Right lobe of liver (tissue), 6 donors: ENCODE measurements around the gene ETF1. TPM values are rescaled to one million over a fixed set of nuclear protein-coding genes. Genes with fewer than 3 reads are reported as not detected.

ENCODE experiments used
- ATAC-seq, 4 donors: fragments of 200-7000 bp; cut with Tn5 transposase; one replicate each; pipeline ENCODE4 v1.9.1; 2020; ENCODE audit warnings: mild to moderate bottlenecking in 4 of 4, moderate library complexity in 4 of 4
- DNase-seq, 3 donors: peaks; one replicate each; pipeline ENCODE4 v3.0.0-alpha.2; 2020
- H3K27ac ChIP-seq, 3 donors: fragments of 200-600 bp; one replicate each; pipeline ENCODE4 v1.8.0; 2022
- H3K27me3 ChIP-seq, 2 donors: fragments of 200-600 bp; one replicate each; pipeline ENCODE4 v1.8.0; 2022
- H3K36me3 ChIP-seq, 4 donors: fragments of 200-600 bp; sonication (generic) in 1 of 4; one replicate each; pipeline versions ENCODE4 v1.5.1 to v1.8.0; 2017 to 2022; ENCODE audit warnings: control low read depth in 1 of 4
- H3K4me1 ChIP-seq, 4 donors: fragments of 200-600 bp; sonication (generic) in 1 of 4; one replicate each; pipeline versions ENCODE4 v1.5.1 to v1.8.0; 2017 to 2022; ENCODE audit warnings: control low read depth in 1 of 4
- H3K4me3 ChIP-seq, 3 donors: fragments of 200-600 bp; one replicate each; pipeline ENCODE4 v1.8.0; 2022
- H3K9me3 ChIP-seq, 4 donors: fragments of 200-600 bp; sonication (generic) in 1 of 4; one replicate each; pipeline versions ENCODE4 v1.5.1 to v1.8.0; 2017 to 2022; ENCODE audit warnings: control low read depth in 1 of 4
- CTCF ChIP-seq, 4 donors: fragments of 200-600 bp in 3 of 4; fragments of 450-650 bp in 1 of 4; IDR thresholded peaks; one replicate each; pipeline versions ENCODE4 v1.5.1 to v1.8.0; 2016 to 2022; ENCODE audit warnings: antibody characterized with exemption in 4 of 4, mild to moderate bottlenecking in 2 of 4
- POLR2A ChIP-seq: fragments of 450-650 bp; IDR thresholded peaks from one replicate; pipeline ENCODE4 v1.6.1; 2017; ENCODE audit warnings: antibody characterized with exemption, mild to moderate bottlenecking
- WGBS: methylation state at CpG from one replicate; pipeline ENCODE4 v1.1.6; 2018; ENCODE audit warnings: low coverage, low lambda C conversion rate; ENCODE audit not compliant: insufficient coverage; ENCODE audit errors: missing lambda C conversion rate; 5-methylcytosine and 5-hydroxymethylcytosine counted together
- intact Hi-C, 2 donors: fragments of 100-400 bp; cut with DNase I; formaldehyde crosslinking; loops; one replicate each; pipeline versions ENCODE4 v1.11.2 to v1.14.1; 2022
- total RNA-seq, 6 experiments: library from RNA; depleted of rRNA in 2 of 6; stranded (reverse); fragments of >200 nt in 2 of 6; fragmentation: NEBNext Ultra II Directional in 3 of 6; extraction: Animal tissue kit (Norgen Biotek cat#: 25700) in 3 of 6; gene quantifications; one replicate each; pipeline versions ENCODE4 v1.1.0 to v1.2.4, GENCODE V29; 2016 to 2023
- donor health status: DM: no; HTN: yes; CAD: no.
- donor health status: DM: no; HTN: no; CAD: no.
- donor health status: DM: no; HTN: no; CAD: no.
- donor health status: DM: no; HTN: yes; CAD: no.
- donor health status: DM: no; HTN: yes; CAD: no.

ETF1 gene
- total RNA-seq, 6 experiments from 2014 or later, result 29.5 to 52.1 (median 39.4) TPM

DNA sequence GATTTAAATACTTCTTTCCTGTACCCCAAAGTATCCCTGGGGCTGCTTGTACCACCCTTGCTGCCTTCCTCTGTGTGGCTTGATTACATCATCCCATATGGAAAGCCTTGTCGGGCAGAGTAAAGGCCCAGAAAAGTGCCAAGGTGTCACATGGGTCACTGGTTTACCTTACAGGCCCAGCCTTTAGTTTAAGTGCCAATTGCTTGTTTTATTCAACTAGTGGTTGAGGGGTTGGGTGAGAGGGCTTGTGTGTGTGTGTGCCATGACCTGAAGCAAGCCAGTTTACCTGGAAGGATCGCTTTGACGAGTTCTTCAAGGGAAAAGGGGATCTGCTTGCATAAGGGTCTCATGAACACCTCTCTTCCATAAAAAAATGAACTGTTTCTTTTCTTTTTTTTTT is 39.9 kb upstream of the ETF1 start:
- H3K9me3 ChIP-seq, result no peaks in the 10 kb centered on the region
- no peaks in the 10 kb centered on the region for H3K36me3 ChIP-seq
- H3K27me3 ChIP-seq, result no peaks in the 10 kb centered on the region
- TF ChIP-seq CTCF (IDR thresholded peaks at IDR 0.05), result no peak
- intact Hi-C loops, result no loop called here
- ATAC-seq (no peak), DNase-seq (no peak)
- WGBS, result 47% methylated on average over 1 of the region's 3 CpGs
- H3K4me1 ChIP-seq, result peaks cover 0 to 12% (median 4%) of the 10 kb centered on the region in 4 donors
- no peak overlapping the region for H3K27ac ChIP-seq
- no peak overlapping the region for H3K4me3 ChIP-seq

DNA sequence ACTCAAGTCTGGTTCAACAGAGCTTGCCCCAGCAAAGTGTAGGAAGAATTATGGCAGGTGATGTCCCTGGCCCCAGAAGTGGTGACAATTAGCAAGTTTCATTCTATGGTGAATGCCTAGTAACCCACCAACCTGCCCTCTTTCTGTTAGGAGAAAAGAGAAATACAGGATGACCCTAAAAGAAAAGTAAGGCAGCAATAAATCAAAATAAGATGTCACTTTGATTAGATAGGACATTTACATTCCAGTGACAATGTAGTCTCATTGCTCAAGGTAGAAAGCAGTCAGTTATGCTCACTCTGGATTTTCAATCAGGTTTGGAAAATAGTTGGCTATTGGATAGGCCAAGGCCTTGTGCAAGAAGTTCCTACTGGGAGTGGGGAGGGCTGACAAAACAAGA is 37.7 kb upstream of the ETF1 start:
- intact Hi-C loops, result no loop called here

DNA sequence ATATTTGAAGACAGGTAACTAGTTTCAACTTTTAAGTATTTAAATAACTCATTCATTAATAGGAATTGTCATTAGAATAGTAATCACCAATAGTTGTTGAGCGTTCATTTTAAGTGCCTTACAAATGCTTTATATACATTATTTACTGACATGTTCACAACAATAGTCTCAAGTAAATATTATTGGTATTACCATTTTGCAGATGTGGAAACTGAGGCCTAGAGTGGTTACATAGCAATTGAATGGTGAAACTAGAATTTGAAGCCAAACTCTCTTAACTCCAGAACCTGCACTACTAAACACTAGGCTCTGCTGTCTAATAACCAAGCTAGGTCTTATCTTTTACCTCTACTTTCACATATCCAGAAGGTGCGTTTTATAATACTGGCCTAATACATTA is 37.0 kb upstream of the ETF1 start:
- WGBS, result 82% methylated on average over 2 of the region's 2 CpGs
- no peak for ATAC-seq
- Histone ChIP-seq H3K36me3 (no peaks in the 10 kb centered on the region), H3K4me3 (no peak overlapping the region), H3K4me1 (peaks cover 0 to 12% (median 4%) of the 10 kb centered on the region in 4 donors), H3K9me3 (no peaks in the 10 kb centered on the region), H3K27ac (no peak overlapping the region), H3K27me3 (no peaks in the 10 kb centered on the region)
- TF ChIP-seq CTCF (IDR thresholded peaks at IDR 0.05) (no peak), POLR2A (no peak)
- intact Hi-C loops, result no loop called here
- no peak for DNase-seq

More for the DNA sequence above, 37.7 kb upstream of the ETF1 start:
- Histone ChIP-seq H3K9me3 (no peaks in the 10 kb centered on the region), H3K4me3 (no peak overlapping the region), H3K4me1 (peaks cover 0 to 12% (median 4%) of the 10 kb centered on the region in 4 donors), H3K27ac (no peak overlapping the region), H3K36me3 (no peaks in the 10 kb centered on the region), H3K27me3 (no peaks in the 10 kb centered on the region)
- TF ChIP-seq POLR2A (no peak), CTCF (IDR thresholded peaks at IDR 0.05) (no peak)
- DNase-seq, result no peak
- no peak for ATAC-seq

GRCh38 chr5:138579517-138579863 is 36.5 kb upstream of the ETF1 start:
- Histone ChIP-seq H3K4me3 (no peak overlapping the region), H3K27ac (no peak overlapping the region), H3K36me3 (no peaks in the 10 kb centered on the region), H3K9me3 (no peaks in the 10 kb centered on the region), H3K27me3 (no peaks in the 10 kb centered on the region), H3K4me1 (peaks cover 0 to 8% (median 4%) of the 10 kb centered on the region in 4 donors)
- ATAC-seq (no peak), DNase-seq (no peak)
- 35% methylated on average over 2 of the region's 2 CpGs for WGBS
- intact Hi-C loops, result no loop called here
- TF ChIP-seq CTCF (IDR thresholded peaks at IDR 0.05), result no peak
- no peak for TF ChIP-seq POLR2A

DNA sequence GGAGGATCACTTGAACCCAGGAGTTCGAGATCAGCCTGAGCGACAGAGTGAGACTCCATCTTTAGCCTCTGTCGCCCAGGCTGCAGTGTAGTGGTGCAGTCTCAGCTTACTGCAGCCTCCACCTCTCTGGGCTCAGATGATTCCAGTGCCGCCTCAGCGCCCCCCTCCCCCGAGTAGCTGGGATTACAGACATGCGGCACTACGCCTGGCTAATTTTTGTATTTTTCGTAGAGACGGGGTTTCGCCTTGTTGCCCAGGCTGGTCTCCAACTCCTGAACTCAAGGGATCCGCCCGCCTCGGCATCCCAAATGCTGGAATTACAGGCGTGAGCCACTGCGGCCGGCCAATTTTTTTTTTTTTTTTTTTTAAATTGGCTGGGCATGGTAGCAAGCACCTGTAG is 34.4 kb upstream of the ETF1 start:
- TF ChIP-seq CTCF (IDR thresholded peaks at IDR 0.05) (no peak), POLR2A (no peak)
- WGBS, result 89% methylated on average over 15 of the region's 17 CpGs
- no peaks in the 10 kb centered on the region for H3K9me3 ChIP-seq
- intact Hi-C loops, result no loop called here
- ATAC-seq, result no peak
- H3K36me3 ChIP-seq, result peaks cover 3 to 13% (median 9%) of the 10 kb centered on the region in 4 donors
- no peak for DNase-seq
- H3K27ac ChIP-seq, result no peak overlapping the region
- no peak overlapping the region for H3K4me3 ChIP-seq
- no peaks in the 10 kb centered on the region for H3K27me3 ChIP-seq
- H3K4me1 ChIP-seq, result peaks cover 0 to 20% (median 2%) of the 10 kb centered on the region in 4 donors
